ENCODE results near the gene CACNG5.

- TF ChIP-seq POLR2AphosphoS5 (IDR thresholded peaks at IDR 0.05) (no peak), CTCF (IDR thresholded peaks at IDR 0.05) (no peak)
Observed at GRCh38 chr17:66822009-66822408, 12.9 kb upstream of the CACNG5 start.
